DND-41 (cell line): ENCODE data around the gene AOPEP.
"Not testable (repeated sequence)": the region's sequence is repeated elsewhere in the genome, so short reads cannot be mapped to it uniquely, and the experiment has no call there.

Source experiments
- ATAC-seq: fragments of 200-7000 bp; cut with Tn5 transposase; 3 replicates; pipeline ENCODE4 v1.9.1; 2021; ENCODE audit warnings: low read depth; ENCODE audit not compliant: insufficient read depth
- DNase-seq: peaks from one replicate; pipeline ENCODE4 v3.0.0-alpha.2; 2020
- H2AFZ ChIP-seq: 2 replicates; pipeline ENCODE4 v1.6.0; 2012; ENCODE audit warnings: low read depth, low read length
- H3K27ac ChIP-seq: 2 replicates; pipeline ENCODE4 v1.5.1; 2012; ENCODE audit warnings: low read length, inconsistent platforms
- H3K27me3 ChIP-seq: fragments of 200-600 bp; sonication (generic); 2 replicates; pipeline ENCODE4 v1.6.0; 2012; ENCODE audit warnings: low read length, mild to moderate bottlenecking, inconsistent platforms; ENCODE audit not compliant: insufficient read depth, poor library complexity
- H3K36me3 ChIP-seq: 2 replicates; pipeline ENCODE4 v1.5.1; 2012; ENCODE audit warnings: low read length, inconsistent platforms; ENCODE audit not compliant: insufficient read depth
- H3K4me1 ChIP-seq: 2 replicates; pipeline ENCODE4 v1.5.1; 2012; ENCODE audit warnings: mild to moderate bottlenecking, low read length; ENCODE audit not compliant: insufficient read depth
- H3K4me2 ChIP-seq: 2 replicates; pipeline ENCODE4 v1.6.0; 2012; ENCODE audit warnings: mild to moderate bottlenecking, moderate library complexity, low read length, inconsistent platforms; ENCODE audit not compliant: insufficient read depth
- H3K4me3 ChIP-seq, 2 experiments: fragments of 200-600 bp in 1 of 2; shearing (Covaris generic) in 1 of 2; 2 replicates each; pipeline ENCODE4 v1.5.1; 2012 to 2016; ENCODE audit warnings: inconsistent platforms in 2 of 2, low read length in 2 of 2, mild to moderate bottlenecking in 2 of 2, low read depth in 1 of 2, moderate library complexity in 1 of 2
- H3K79me2 ChIP-seq: 2 replicates; pipeline ENCODE4 v1.6.0; 2012; ENCODE audit warnings: low read length, inconsistent platforms; ENCODE audit not compliant: insufficient read depth
- H3K9ac ChIP-seq: 2 replicates; pipeline ENCODE4 v1.6.0; 2012; ENCODE audit warnings: low read depth, mild to moderate bottlenecking, inconsistent platforms, low read length, moderate library complexity
- H3K9me3 ChIP-seq: 2 replicates; pipeline ENCODE4 v1.5.1; 2012; ENCODE audit warnings: low read length, moderate library complexity, mild to moderate bottlenecking, inconsistent platforms; ENCODE audit not compliant: insufficient read depth, severe bottlenecking
- H4K20me1 ChIP-seq: 2 replicates; pipeline ENCODE4 v1.6.0; 2012; ENCODE audit warnings: low read length; ENCODE audit not compliant: insufficient read depth
- CTCF ChIP-seq: IDR thresholded peaks from 2 replicates; pipeline ENCODE4 v1.5.1; 2012; ENCODE audit warnings: borderline replicate concordance, low read length, moderate library complexity, mild to moderate bottlenecking; ENCODE audit not compliant: poor library complexity, severe bottlenecking; ENCODE audit errors: extremely low read depth
- EZH2 ChIP-seq: IDR thresholded peaks from 3 replicates; pipeline ENCODE4 v1.6.1; 2012; ENCODE audit warnings: borderline replicate concordance, low read depth, mild to moderate bottlenecking, moderate library complexity, low read length, inconsistent platforms; ENCODE audit not compliant: severe bottlenecking

Gene AOPEP

GRCh38 chr9:94829380-94830070 is 103.0 kb downstream of the AOPEP start:
- H3K4me2 ChIP-seq = no peak overlapping the region
- no peaks in the 10 kb centered on the region for H3K27me3 ChIP-seq
- ATAC-seq = no peak
- H3K79me2 ChIP-seq = no peaks in the 10 kb centered on the region
- DNase-seq = no peak
- no peaks in the 10 kb centered on the region for H4K20me1 ChIP-seq
- TF ChIP-seq EZH2 = no peak
- no peak for TF ChIP-seq CTCF
- H3K4me3 ChIP-seq = no peak overlapping the region
- H3K9ac ChIP-seq = no peak overlapping the region
- H3K27ac ChIP-seq = no peak overlapping the region
- no peak overlapping the region for H2AFZ ChIP-seq
- no peaks in the 10 kb centered on the region for H3K9me3 ChIP-seq
- H3K36me3 ChIP-seq = peaks cover 4% of the 10 kb centered on the region; the same call in 1 of the 2 replicates
- no peaks in the 10 kb centered on the region for H3K4me1 ChIP-seq

GRCh38 chr9:94830071-94830604 is 103.6 kb downstream of the AOPEP start:
- DNase-seq, H3K9ac ChIP-seq, ATAC-seq, H3K36me3 ChIP-seq, H3K79me2 ChIP-seq, H3K9me3 ChIP-seq, H3K27ac ChIP-seq, H3K4me1 ChIP-seq, H2AFZ ChIP-seq, H3K27me3 ChIP-seq, H3K4me3 ChIP-seq, H3K4me2 ChIP-seq, H4K20me1 ChIP-seq: not testable (repeated sequence)

DNA sequence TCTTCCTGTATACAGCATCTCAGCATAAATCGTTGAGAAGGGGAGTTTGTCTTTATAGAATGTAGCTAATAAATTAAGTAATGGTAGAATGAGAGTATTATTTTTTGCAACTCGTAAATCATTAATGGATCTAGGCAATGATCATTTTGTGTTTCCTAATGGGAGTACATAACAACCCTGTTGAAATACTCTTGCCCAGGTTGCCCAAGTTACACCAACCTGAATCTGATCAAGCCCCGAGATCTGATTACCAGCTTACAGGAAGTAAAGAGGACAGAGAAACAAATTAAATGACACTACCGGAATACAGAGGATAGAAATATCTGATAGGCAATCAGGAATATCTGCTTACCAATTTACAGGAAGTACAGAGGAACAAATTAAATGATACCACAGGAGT is 107.3 kb downstream of the AOPEP start:
- Histone ChIP-seq H4K20me1 (no peaks in the 10 kb centered on the region), H3K9me3 (peaks cover 3% of the 10 kb centered on the region), H3K4me3 (no peak overlapping the region), H3K79me2 (no peaks in the 10 kb centered on the region), H3K4me1 (no peaks in the 10 kb centered on the region), H3K27me3 (no peaks in the 10 kb centered on the region), H3K27ac (no peak overlapping the region), H3K36me3 (no peaks in the 10 kb centered on the region), H3K9ac (no peak overlapping the region), H3K4me2 (no peak overlapping the region), H2AFZ (no peak overlapping the region)
- no peak for TF ChIP-seq CTCF
- no peak for TF ChIP-seq EZH2
- DNase-seq = no peak
- no peak for ATAC-seq

GRCh38 chr9:94837404-94837803 is 110.9 kb downstream of the AOPEP start:
- H4K20me1 ChIP-seq = no peaks in the 10 kb centered on the region
- H2AFZ ChIP-seq = no peak overlapping the region
- no peak overlapping the region for H3K27ac ChIP-seq
- H3K36me3 ChIP-seq = no peaks in the 10 kb centered on the region
- H3K27me3 ChIP-seq = no peaks in the 10 kb centered on the region
- TF ChIP-seq EZH2 (no peak), CTCF (no peak)
- peaks cover 3% of the 10 kb centered on the region for H3K9me3 ChIP-seq
- H3K4me2 ChIP-seq = no peak overlapping the region
- no peak for DNase-seq
- H3K9ac ChIP-seq = no peak overlapping the region
- H3K79me2 ChIP-seq = no peaks in the 10 kb centered on the region
- no peak for ATAC-seq
- peaks cover 4% of the 10 kb centered on the region; the same call in 1 of the 2 replicates for H3K4me1 ChIP-seq
- H3K4me3 ChIP-seq = no peak overlapping the region
